Fibroblast of skin of abdomen (primary cell): ENCODE measurements around the gene LRRN4CL.
"Not testable (repeated sequence)": the region's sequence is repeated elsewhere in the genome, so short reads cannot be mapped to it uniquely, and the experiment has no call there.

Experiments
- DNase-seq: peaks from one replicate; pipeline ENCODE4 v3.0.0-alpha.2; 2013

The LRRN4CL gene

GRCh38 chr11:62675415-62675814 lies 13.9 kb downstream of the LRRN4CL start:
- not testable (repeated sequence) for DNase-seq

- no peak for DNase-seq
Measured at GRCh38 chr11:62673196-62673525, 16.2 kb downstream of the LRRN4CL start.

GRCh38 chr11:62671608-62672389 lies 17.5 kb downstream of the LRRN4CL start, which contains the start of the genes LBHD1 and UQCC3:
Gene LBHD1, minus strand, starts transcription at chr11:62672267. Its CDS starts 2,236 bp downstream, at chr11:62670031.
Gene UQCC3, plus strand, starts transcription at chr11:62671673. Its CDS starts 73 bp downstream, at chr11:62671746.
- DNase-seq, result peak; percentile 87

GRCh38 chr11:62671236-62671607 lies 18.1 kb downstream of the LRRN4CL start:
- no peak for DNase-seq

GRCh38 chr11:62669420-62670161 lies 19.7 kb downstream of the LRRN4CL start:
- no peak for DNase-seq

GRCh38 chr11:62667460-62667859 lies 21.9 kb downstream of the LRRN4CL start:
- no peak for DNase-seq

- no peak for DNase-seq
Measured at GRCh38 chr11:62666259-62666926, 22.9 kb downstream of the LRRN4CL start.

GRCh38 chr11:62665599-62666258 lies 23.6 kb downstream of the LRRN4CL start:
- peak; percentile 53 for DNase-seq

- peak; percentile 93 for DNase-seq
Measured at GRCh38 chr11:62665075-62665598, 24.2 kb downstream of the LRRN4CL start, which contains the start of the genes C11orf98 and CSKMT. Gene C11orf98, minus strand, starts transcription at chr11:62665210. Its CDS starts 41 bp downstream, at chr11:62665169. Gene CSKMT, plus strand, starts transcription at chr11:62665312. Its CDS starts 568 bp downstream, at chr11:62665880.

GRCh38 chr11:62664405-62665074 lies 24.8 kb downstream of the LRRN4CL start:
- DNase-seq, result peak; percentile 49

GRCh38 chr11:62656796-62657429 lies 32.4 kb downstream of the LRRN4CL start:
- DNase-seq, result no peak

GRCh38 chr11:62654297-62654696 lies 35.0 kb downstream of the LRRN4CL start:
- DNase-seq, result no peak

- no peak for DNase-seq
Measured at GRCh38 chr11:62652161-62653006, 36.9 kb downstream of the LRRN4CL start.

- DNase-seq, result not testable (repeated sequence)
Measured at GRCh38 chr11:62650283-62650682, 39.0 kb downstream of the LRRN4CL start.

GRCh38 chr11:62649486-62649885 lies 39.8 kb downstream of the LRRN4CL start:
- DNase-seq, result no peak

GRCh38 chr11:62648967-62649364 lies 40.4 kb downstream of the LRRN4CL start:
- no peak for DNase-seq

- no peak for DNase-seq
Measured at GRCh38 chr11:62648185-62648966, 41.0 kb downstream of the LRRN4CL start.

- DNase-seq, result no peak
Measured at GRCh38 chr11:62647609-62648005, 41.7 kb downstream of the LRRN4CL start.
